Tibial nerve (tissue), 4 donors: ENCODE results near the gene CORO2B. TPM values are rescaled to one million over a fixed set of nuclear protein-coding genes. Genes with fewer than 3 reads are reported as not detected.

Source experiments
- DNase-seq, 2 donors: peaks; one replicate each; pipeline ENCODE4 v3.0.0-alpha.2; 2019; ENCODE audit warnings: low spot score in 2 of 2
- H3K27ac ChIP-seq, 4 donors: fragments of 200-600 bp; sonication (generic) in 3 of 4; one replicate each; pipeline ENCODE4 v1.5.1; 2017 to 2019; ENCODE audit warnings: mild to moderate bottlenecking in 1 of 4
- H3K27me3 ChIP-seq, 2 donors: fragments of 200-600 bp; sonication (generic) in 1 of 2; one replicate each; pipeline versions ENCODE4 v1.5.1 to v1.6.0; 2017 to 2019
- H3K36me3 ChIP-seq, 3 donors: fragments of 200-600 bp; sonication (generic); one replicate each; pipeline ENCODE4 v1.5.1; 2018 to 2019
- H3K4me1 ChIP-seq, 4 donors: fragments of 200-600 bp; sonication (generic) in 3 of 4; one replicate each; pipeline ENCODE4 v1.5.1; 2017 to 2019
- H3K4me3 ChIP-seq, 4 donors: fragments of 200-600 bp; sonication (generic) in 3 of 4; one replicate each; pipeline ENCODE4 v1.5.1; 2017 to 2019; ENCODE audit warnings: mild to moderate bottlenecking in 1 of 4, moderate library complexity in 1 of 4
- H3K9me3 ChIP-seq, 4 donors: fragments of 200-600 bp; sonication (generic) in 3 of 4; one replicate each; pipeline ENCODE4 v1.5.1; 2017 to 2019
- EP300 ChIP-seq, 2 donors: sonication (generic); formaldehyde crosslinking; IDR thresholded peaks; one replicate each; pipeline ENCODE4 v1.6.1; 2017; ENCODE audit warnings: antibody characterized with exemption in 2 of 2, mild to moderate bottlenecking in 1 of 2
- POLR2A ChIP-seq, 2 donors: fragments of 450-650 bp; IDR thresholded peaks; one replicate each; pipeline ENCODE4 v1.6.1; 2017; ENCODE audit warnings: antibody characterized with exemption in 2 of 2, mild to moderate bottlenecking in 2 of 2, moderate library complexity in 2 of 2
- WGBS, 2 donors: methylation state at CpG; one replicate each; pipeline ENCODE4 v1.1.5; 2018; 5-methylcytosine and 5-hydroxymethylcytosine counted together
- total RNA-seq, 4 donors: library from RNA; depleted of rRNA; stranded (reverse); fragments of >200 nt; gene quantifications; one replicate each; pipeline ENCODE4 v1.1.0, GENCODE V29; 2016
- TF ChIP-seq, protein P1 (sequence below), 5 experiments: fragments of 200-600 bp in 3 of 5; fragments of 450-650 bp in 2 of 5; sonication (generic) in 3 of 5; IDR thresholded peaks; one replicate each; pipeline ENCODE4 v1.5.1; 2016 to 2019; ENCODE audit warnings: antibody characterized with exemption in 5 of 5, mild to moderate bottlenecking in 3 of 5, moderate library complexity in 2 of 5

Gene CORO2B
- total RNA-seq, 4 donors from 2014 or later: 6.3 to 12.6 (median 9.6) TPM

DNA sequence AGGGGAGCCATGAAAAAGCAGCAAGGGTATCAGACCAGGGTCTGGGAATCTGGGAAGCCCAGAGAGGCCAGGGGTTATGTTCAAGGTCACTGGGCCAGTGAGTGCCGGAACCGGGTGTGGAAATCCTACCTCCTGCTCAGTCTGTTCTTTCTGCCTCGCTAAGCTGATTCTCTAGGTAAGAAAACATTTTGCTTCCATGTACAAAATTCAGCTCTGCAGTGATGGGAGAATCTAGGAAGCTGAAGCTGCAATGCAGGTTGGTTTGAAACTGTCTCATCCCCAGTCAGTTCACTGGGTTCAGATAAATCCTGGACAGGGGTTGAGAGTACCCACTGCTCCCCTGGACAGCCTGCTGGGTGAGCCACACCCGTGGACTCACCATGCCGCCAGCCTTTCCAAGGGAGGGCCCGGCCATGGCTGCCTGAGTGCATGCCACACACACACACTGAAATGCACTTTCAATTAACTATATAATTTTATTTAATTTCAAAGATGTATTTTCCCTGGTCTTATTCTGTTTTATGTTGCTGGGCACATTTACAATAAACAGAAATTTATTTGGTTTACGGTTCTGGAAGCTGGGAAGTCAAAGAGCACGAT lies 108.4 kb downstream of the CORO2B start:
- no peak for DNase-seq
- TF ChIP-seq POLR2A (IDR thresholded peaks at IDR 0.05) (no peak), EP300 (IDR thresholded peaks at IDR 0.05) (no peak)
- TF ChIP-seq, protein P1, sequence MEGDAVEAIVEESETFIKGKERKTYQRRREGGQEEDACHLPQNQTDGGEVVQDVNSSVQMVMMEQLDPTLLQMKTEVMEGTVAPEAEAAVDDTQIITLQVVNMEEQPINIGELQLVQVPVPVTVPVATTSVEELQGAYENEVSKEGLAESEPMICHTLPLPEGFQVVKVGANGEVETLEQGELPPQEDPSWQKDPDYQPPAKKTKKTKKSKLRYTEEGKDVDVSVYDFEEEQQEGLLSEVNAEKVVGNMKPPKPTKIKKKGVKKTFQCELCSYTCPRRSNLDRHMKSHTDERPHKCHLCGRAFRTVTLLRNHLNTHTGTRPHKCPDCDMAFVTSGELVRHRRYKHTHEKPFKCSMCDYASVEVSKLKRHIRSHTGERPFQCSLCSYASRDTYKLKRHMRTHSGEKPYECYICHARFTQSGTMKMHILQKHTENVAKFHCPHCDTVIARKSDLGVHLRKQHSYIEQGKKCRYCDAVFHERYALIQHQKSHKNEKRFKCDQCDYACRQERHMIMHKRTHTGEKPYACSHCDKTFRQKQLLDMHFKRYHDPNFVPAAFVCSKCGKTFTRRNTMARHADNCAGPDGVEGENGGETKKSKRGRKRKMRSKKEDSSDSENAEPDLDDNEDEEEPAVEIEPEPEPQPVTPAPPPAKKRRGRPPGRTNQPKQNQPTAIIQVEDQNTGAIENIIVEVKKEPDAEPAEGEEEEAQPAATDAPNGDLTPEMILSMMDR (IDR thresholded peaks at IDR 0.05): no peak
- 73 to 82% methylated on average over 8 of the region's 8 CpGs for WGBS, 2 donors

DNA sequence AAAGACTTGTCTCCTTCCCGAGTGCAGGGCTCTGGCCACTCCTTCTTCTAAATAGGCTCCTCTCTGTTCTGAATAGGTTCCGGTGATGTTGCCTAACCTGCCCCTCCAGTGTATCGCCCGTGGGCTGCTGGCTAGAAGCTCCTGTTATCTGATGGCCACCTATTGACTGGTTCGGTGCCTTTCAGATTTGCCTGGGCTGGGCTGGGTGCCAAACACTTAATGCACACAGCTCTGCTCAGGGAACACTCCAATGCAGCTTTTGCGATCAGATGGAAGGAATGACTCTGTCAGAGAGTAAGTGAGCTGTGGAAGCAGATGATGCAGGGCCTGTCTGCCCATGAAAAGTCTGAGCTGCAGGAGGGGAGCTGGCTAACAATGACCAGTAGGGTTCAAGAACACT lies 112.9 kb downstream of the CORO2B start:
- H3K4me1 ChIP-seq: no peaks in the 10 kb centered on the region
- H3K36me3 ChIP-seq: peaks cover 0 to 16% (median 0%) of the 10 kb centered on the region in 3 donors
- 74 to 81% methylated on average over 6 of the region's 6 CpGs for WGBS, 2 donors
- H3K27me3 ChIP-seq: no peaks in the 10 kb centered on the region
- no peaks in the 10 kb centered on the region for H3K9me3 ChIP-seq
- DNase-seq: no peak
- H3K27ac ChIP-seq: no peak overlapping the region
- TF ChIP-seq, protein P1 (IDR thresholded peaks at IDR 0.05): no peak
- TF ChIP-seq POLR2A (IDR thresholded peaks at IDR 0.05) (no peak), EP300 (IDR thresholded peaks at IDR 0.05) (no peak)
- H3K4me3 ChIP-seq: no peak overlapping the region

More for the DNA sequence above, 108.4 kb downstream of the CORO2B start:
- no peaks in the 10 kb centered on the region for H3K36me3 ChIP-seq
- H3K27me3 ChIP-seq: no peaks in the 10 kb centered on the region
- H3K9me3 ChIP-seq: no peaks in the 10 kb centered on the region
- no peaks in the 10 kb centered on the region for H3K4me1 ChIP-seq
- no peak overlapping the region for H3K27ac ChIP-seq
- no peak overlapping the region for H3K4me3 ChIP-seq

DNA sequence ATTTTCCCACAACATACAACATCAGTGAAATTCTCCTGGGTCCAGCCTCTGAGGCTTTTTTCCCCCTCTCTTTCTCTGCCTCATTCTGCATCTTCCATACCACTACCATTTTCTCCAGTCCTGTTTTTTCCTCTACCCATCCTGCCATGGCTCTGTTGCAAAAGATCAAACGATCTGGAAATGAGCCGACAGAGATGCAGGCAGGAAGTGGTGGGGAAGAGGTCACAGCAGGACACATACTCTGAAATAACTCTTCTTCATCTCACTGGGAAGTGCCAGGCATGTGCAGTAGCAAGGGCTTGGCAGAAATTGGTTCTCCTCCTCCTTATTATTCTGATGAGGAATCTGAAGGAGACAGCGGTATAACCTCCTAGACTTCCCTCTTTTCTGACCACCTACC lies 114.3 kb downstream of the CORO2B start:
- Histone ChIP-seq H3K4me1 (no peaks in the 10 kb centered on the region), H3K9me3 (no peaks in the 10 kb centered on the region), H3K27ac (no peak overlapping the region), H3K36me3 (peaks cover 0 to 29% (median 0%) of the 10 kb centered on the region in 3 donors), H3K4me3 (no peak overlapping the region), H3K27me3 (no peaks in the 10 kb centered on the region)
- DNase-seq: no peak
- WGBS, 2 donors: 31 to 33% methylated on average over 3 of the region's 3 CpGs
- no peak for TF ChIP-seq POLR2A (IDR thresholded peaks at IDR 0.05)
- TF ChIP-seq EP300 (IDR thresholded peaks at IDR 0.05): no peak
- TF ChIP-seq, protein P1 (IDR thresholded peaks at IDR 0.05): no peak

DNA sequence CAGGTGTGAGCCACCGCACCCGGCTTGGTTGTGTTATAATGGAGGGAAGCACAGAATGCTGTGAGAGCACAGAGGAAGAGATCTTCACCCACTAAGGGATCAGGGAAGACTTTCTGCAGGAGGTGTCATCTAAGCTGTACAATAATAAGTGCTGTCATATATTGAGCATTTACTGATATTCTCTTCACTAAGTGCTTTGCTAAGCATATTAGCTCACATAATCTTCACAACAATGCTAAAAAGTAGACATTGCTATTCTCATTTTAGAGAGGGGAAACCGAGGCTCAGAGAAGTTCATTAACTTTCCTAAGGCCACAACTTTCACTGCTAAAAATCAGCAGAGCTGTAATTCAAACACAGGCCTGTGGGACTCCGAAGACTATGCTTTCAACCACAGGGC lies 115.3 kb downstream of the CORO2B start:
- Histone ChIP-seq H3K9me3 (no peaks in the 10 kb centered on the region), H3K36me3 (peaks cover 0 to 29% (median 0%) of the 10 kb centered on the region in 3 donors), H3K4me3 (no peak overlapping the region), H3K27me3 (no peaks in the 10 kb centered on the region), H3K27ac (no peak overlapping the region), H3K4me1 (no peaks in the 10 kb centered on the region)
- TF ChIP-seq, protein P1 (IDR thresholded peaks at IDR 0.05): no peak
- TF ChIP-seq EP300 (IDR thresholded peaks at IDR 0.05) (no peak), POLR2A (IDR thresholded peaks at IDR 0.05) (no peak)
- no peak for DNase-seq
- WGBS, 2 donors: 94 to 95% methylated on average over 4 of the region's 4 CpGs

DNA sequence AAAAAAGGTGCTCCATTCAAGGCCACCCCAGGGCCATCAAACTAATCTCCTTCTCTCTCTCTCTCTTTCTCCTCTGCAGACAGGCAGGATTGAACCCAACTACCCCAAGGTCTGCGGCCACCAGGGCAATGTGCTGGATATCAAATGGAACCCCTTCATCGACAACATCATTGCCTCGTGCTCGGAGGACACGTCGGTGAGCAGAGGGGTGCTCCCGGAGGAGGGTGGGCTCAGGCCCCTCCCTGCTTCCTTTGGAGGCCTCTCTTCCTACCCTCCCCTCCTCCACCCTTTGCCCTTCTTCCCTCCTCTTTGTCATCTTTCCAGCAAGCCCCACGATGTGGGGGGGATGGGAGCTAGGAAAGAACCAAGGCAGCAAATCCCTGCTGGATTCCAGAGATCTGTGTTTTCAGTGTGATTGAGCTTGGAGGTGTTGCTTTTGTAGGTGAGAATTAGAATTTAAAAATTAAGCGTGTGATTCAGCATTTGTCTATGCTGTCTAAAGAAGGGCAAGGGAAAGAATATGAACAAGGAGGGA lies 116.3 kb downstream of the CORO2B start:
- TF ChIP-seq POLR2A (IDR thresholded peaks at IDR 0.05): no peak
- TF ChIP-seq, protein P1 (IDR thresholded peaks at IDR 0.05): no peak
- no peak for TF ChIP-seq EP300 (IDR thresholded peaks at IDR 0.05)
- Histone ChIP-seq H3K36me3 (peaks cover 0 to 29% (median 0%) of the 10 kb centered on the region in 3 donors), H3K27ac (no peak overlapping the region), H3K27me3 (no peaks in the 10 kb centered on the region), H3K4me1 (peaks cover 0 to 5% (median 0%) of the 10 kb centered on the region in 4 donors), H3K9me3 (no peaks in the 10 kb centered on the region), H3K4me3 (no peak overlapping the region)
- 75 to 76% methylated on average over 9 of the region's 9 CpGs for WGBS, 2 donors
- no peak for DNase-seq
